Hippocampal formation (tissue), 2 donors: ENCODE results near the gene KCNT1.

Experiments
- DNase-seq, 2 donors: peaks; one replicate each; lab custom pipeline; 2025; lab: John Stamatoyannopoulos, UW

The KCNT1 gene

GRCh38 chr9:135782946-135783345 lies 81.0 kb downstream of the KCNT1 start:
- DNase-seq, result no peak

GRCh38 chr9:135783540-135784245 lies 81.7 kb downstream of the KCNT1 start:
- no peak for DNase-seq

- no peak for DNase-seq
Observed at GRCh38 chr9:135785013-135785575, 83.1 kb downstream of the KCNT1 start.

- no peak for DNase-seq
Observed at GRCh38 chr9:135786146-135786690, 84.2 kb downstream of the KCNT1 start.

GRCh38 chr9:135787317-135787716 lies 85.3 kb downstream of the KCNT1 start:
- no peak for DNase-seq

- no peak for DNase-seq
Observed at GRCh38 chr9:135787776-135788575, 86.0 kb downstream of the KCNT1 start.

- no peak for DNase-seq
Observed at GRCh38 chr9:135788576-135789300, 86.8 kb downstream of the KCNT1 start.

GRCh38 chr9:135789838-135790291 lies 87.9 kb downstream of the KCNT1 start:
- DNase-seq, result no peak

GRCh38 chr9:135790356-135790755 lies 88.4 kb downstream of the KCNT1 start:
- no peak for DNase-seq

GRCh38 chr9:135790850-135791249 lies 88.9 kb downstream of the KCNT1 start:
- no peak for DNase-seq

GRCh38 chr9:135791431-135792267 lies 89.7 kb downstream of the KCNT1 start:
- no peak for DNase-seq

- DNase-seq, result no peak
Observed at GRCh38 chr9:135792268-135793128, 90.5 kb downstream of the KCNT1 start.

GRCh38 chr9:135793221-135794056 lies 91.5 kb downstream of the KCNT1 start:
- DNase-seq, result no peak

GRCh38 chr9:135794057-135794335 lies 92.0 kb downstream of the KCNT1 start:
- DNase-seq, result no peak

GRCh38 chr9:135794361-135794885 lies 92.4 kb downstream of the KCNT1 start:
- no peak for DNase-seq

GRCh38 chr9:135795391-135795790 lies 93.4 kb downstream of the KCNT1 start:
- no peak for DNase-seq

GRCh38 chr9:135796784-135797485 lies 95.0 kb downstream of the KCNT1 start:
- no peak for DNase-seq

- DNase-seq, result peak; percentile 3 to 28
Observed at GRCh38 chr9:135797507-135798262, 95.7 kb downstream of the KCNT1 start.
